ENCODE results near the gene TP53BP1. TPM values are rescaled to one million over a fixed set of nuclear protein-coding genes. Genes with fewer than 3 reads are reported as not detected.

The TP53BP1 gene
- total RNA-seq (36.9 and 46.8 TPM in 2 replicates), polyA plus RNA-seq (16.5 and 16.6 TPM in 2 replicates)

- no peak for TF ChIP-seq CTCF (IDR thresholded peaks at IDR 0.05; ENCODE audit: poor library complexity)
- no peak for TF ChIP-seq EZH2phosphoT487 (IDR thresholded peaks at IDR 0.05; ENCODE audit: low read depth, severe bottlenecking, unreplicated experiment)
- no peak for TF ChIP-seq EZH2 (IDR thresholded peaks at IDR 0.05; ENCODE audit: borderline replicate concordance)
- 2% methylated on average over 45 of the region's 54 CpGs for WGBS (ENCODE audit: low lambda C conversion rate, missing lambda C conversion rate)
- H3K79me2 ChIP-seq, result peaks cover 26% of the 10 kb centered on the region
- no peaks in the 10 kb centered on the region for H3K9me3 ChIP-seq (ENCODE audit: low read depth)
- no peaks in the 10 kb centered on the region for H4K20me1 ChIP-seq (ENCODE audit: insufficient read depth, poor library complexity, severe bottlenecking)
- peak; percentile 97 for DNase-seq (ENCODE audit: low spot score)
- peak within 1 kb of the TSS; percentile 76 for H3K4me2 ChIP-seq
- H3K27ac ChIP-seq, result peak within 1 kb of the TSS; percentile 92
- H3K4me1 ChIP-seq (ENCODE audit: insufficient read depth), result peaks cover 11% of the 10 kb centered on the region
- H3K27me3 ChIP-seq, result no peaks in the 10 kb centered on the region
- no peaks in the 10 kb centered on the region for H3K9me2 ChIP-seq (replicated peaks; ENCODE audit: insufficient read depth)
- H3K36me3 ChIP-seq (replicated peaks; ENCODE audit: insufficient read depth, low read depth), result no peaks in the 10 kb centered on the region
- H2AFZ ChIP-seq, result peak within 1 kb of the TSS; percentile 83
- H3K4me3 ChIP-seq, result peak within 1 kb of the TSS; percentile 69
Measured at GRCh38 chr15:43492673-43493601, at the start of gene TP53BP1. TP53BP1 (minus strand) TSS chr15:43493156; CDS start chr15:43493043, 113 bp downstream.

- Histone ChIP-seq H3K27ac (no peak overlapping the region), H3K4me3 (no peak overlapping the region), H3K4me1 (ENCODE audit: insufficient read depth) (no peaks in the 10 kb centered on the region), H3K9me3 (ENCODE audit: low read depth) (no peaks in the 10 kb centered on the region), H3K4me2 (no peak overlapping the region), H3K9me2 (replicated peaks; ENCODE audit: insufficient read depth) (no peaks in the 10 kb centered on the region), H3K79me2 (no peaks in the 10 kb centered on the region), H3K36me3 (replicated peaks; ENCODE audit: insufficient read depth, low read depth) (no peaks in the 10 kb centered on the region), H3K27me3 (no peaks in the 10 kb centered on the region), H2AFZ (no peak overlapping the region), H4K20me1 (ENCODE audit: insufficient read depth, poor library complexity, severe bottlenecking) (no peaks in the 10 kb centered on the region)
- no peak for DNase-seq (ENCODE audit: low spot score)
- TF ChIP-seq EZH2phosphoT487 (IDR thresholded peaks at IDR 0.05; ENCODE audit: low read depth, severe bottlenecking, unreplicated experiment) (no peak), CTCF (IDR thresholded peaks at IDR 0.05; ENCODE audit: poor library complexity) (no peak)
Measured at GRCh38 chr15:43541785-43542184, 48.8 kb upstream of the TP53BP1 start.

GRCh38 chr15:43538091-43538490 is 45.1 kb upstream of the TP53BP1 start:
- no peaks in the 10 kb centered on the region for H3K79me2 ChIP-seq
- no peak for TF ChIP-seq EZH2 (IDR thresholded peaks at IDR 0.05; ENCODE audit: borderline replicate concordance)
- TF ChIP-seq CTCF (IDR thresholded peaks at IDR 0.05; ENCODE audit: poor library complexity), result no peak
- TF ChIP-seq EZH2phosphoT487 (IDR thresholded peaks at IDR 0.05; ENCODE audit: low read depth, severe bottlenecking, unreplicated experiment), result no peak
- H2AFZ ChIP-seq, result no peak overlapping the region
- H3K9me3 ChIP-seq (ENCODE audit: low read depth), result no peaks in the 10 kb centered on the region
- no peaks in the 10 kb centered on the region for H4K20me1 ChIP-seq (ENCODE audit: insufficient read depth, poor library complexity, severe bottlenecking)
- no peaks in the 10 kb centered on the region for H3K4me1 ChIP-seq (ENCODE audit: insufficient read depth)
- H3K9me2 ChIP-seq (replicated peaks; ENCODE audit: insufficient read depth), result no peaks in the 10 kb centered on the region
- no peak for DNase-seq (ENCODE audit: low spot score)
- no peak overlapping the region for H3K4me2 ChIP-seq
- H3K27me3 ChIP-seq, result no peaks in the 10 kb centered on the region
- H3K36me3 ChIP-seq (replicated peaks; ENCODE audit: insufficient read depth, low read depth), result no peaks in the 10 kb centered on the region
- 90% methylated on average over 2 of the region's 2 CpGs for WGBS (ENCODE audit: low lambda C conversion rate, missing lambda C conversion rate)
- no peak overlapping the region for H3K27ac ChIP-seq
- no peak overlapping the region for H3K4me3 ChIP-seq
